OCI-LY1 (cell line): ENCODE results near the gene HLCS.

Source experiments
- H2AFZ ChIP-seq: fragments of 200-600 bp; sonication (generic), shearing (Covaris generic); 2 replicates; pipeline ENCODE4 v1.6.0; 2014; ENCODE audit warnings: antibody characterized with exemption, mild to moderate bottlenecking, low read length
- H3F3A ChIP-seq: fragments of 200-600 bp; sonication (generic), shearing (Covaris generic); 2 replicates; pipeline ENCODE4 v1.6.0; 2014; ENCODE audit warnings: mild to moderate bottlenecking, antibody characterized with exemption, low read length, moderate library complexity; ENCODE audit not compliant: insufficient read depth
- H3K27ac ChIP-seq: fragments of 200-600 bp; sonication (generic); 2 replicates; pipeline ENCODE4 v1.5.1; 2014; ENCODE audit warnings: low read length, mixed run types, mild to moderate bottlenecking, low read depth; ENCODE audit not compliant: poor library complexity, severe bottlenecking
- H3K27me3 ChIP-seq: fragments of 200-600 bp; sonication (generic); 2 replicates; pipeline ENCODE4 v1.6.0; 2014; ENCODE audit warnings: antibody characterized with exemption, mild to moderate bottlenecking, low read length, moderate library complexity; ENCODE audit not compliant: insufficient read depth
- H3K36me3 ChIP-seq: fragments of 200-600 bp; sonication (generic); 2 replicates; pipeline ENCODE4 v1.6.1; 2014; ENCODE audit warnings: mild to moderate bottlenecking, antibody characterized with exemption, low read length, moderate library complexity, mixed read lengths; ENCODE audit not compliant: insufficient read depth
- H3K4me1 ChIP-seq: fragments of 200-600 bp; sonication (generic); 2 replicates; pipeline ENCODE4 v1.5.1; 2014; ENCODE audit warnings: mild to moderate bottlenecking, low read length, moderate library complexity; ENCODE audit not compliant: insufficient read depth, severe bottlenecking
- H3K4me2 ChIP-seq: fragments of 200-600 bp; sonication (generic), shearing (Covaris generic); 2 replicates; pipeline ENCODE4 v1.6.1; 2014; ENCODE audit warnings: low read length
- H3K4me3 ChIP-seq: fragments of 200-600 bp; sonication (generic); 2 replicates; pipeline ENCODE4 v1.5.1; 2014; ENCODE audit warnings: low read length, low read depth, mild to moderate bottlenecking, mixed read lengths; ENCODE audit not compliant: poor library complexity, severe bottlenecking
- H3K79me2 ChIP-seq: fragments of 200-600 bp; shearing (Covaris generic); 2 replicates; pipeline ENCODE4 v1.6.1; 2016; ENCODE audit warnings: mixed run types, low read length, mixed read lengths; ENCODE audit not compliant: insufficient read depth
- H3K9ac ChIP-seq: fragments of 200-600 bp; sonication (generic), shearing (Covaris generic); 2 replicates; pipeline ENCODE4 v1.6.1; 2014; ENCODE audit warnings: mild to moderate bottlenecking, low read length, mixed read lengths
- H3K9me2 ChIP-seq: fragments of 200-600 bp; sonication (generic), shearing (Covaris generic); 2 replicates; pipeline ENCODE4 v1.6.1; 2014; ENCODE audit warnings: low read depth, mild to moderate bottlenecking, low read length, mixed read lengths
- H3K9me3 ChIP-seq: fragments of 200-600 bp; shearing (Covaris generic); 2 replicates; pipeline ENCODE4 v1.6.1; 2014; ENCODE audit warnings: low read length, mixed read lengths
- H4K20me1 ChIP-seq: fragments of 200-600 bp; sonication (generic), shearing (Covaris generic); 2 replicates; pipeline ENCODE4 v1.6.0; 2016; ENCODE audit warnings: mild to moderate bottlenecking, low read length; ENCODE audit not compliant: insufficient read depth
- EZH2 ChIP-seq: fragments of 200-600 bp; sonication (generic), shearing (Covaris generic); IDR thresholded peaks from 2 replicates; pipeline ENCODE4 v1.8.0; 2017; ENCODE audit warnings: borderline replicate concordance, mixed run types, mild to moderate bottlenecking, antibody characterized with exemption, low read length, moderate library complexity, mixed read lengths
- TF ChIP-seq, protein P1 (sequence below): fragments of 200-600 bp; sonication (generic), shearing (Covaris generic); IDR thresholded peaks from 2 replicates; pipeline ENCODE4 v1.5.1; 2017; ENCODE audit warnings: mild to moderate bottlenecking, antibody characterized with exemption, low read length, moderate library complexity, mixed read lengths

Gene HLCS

DNA sequence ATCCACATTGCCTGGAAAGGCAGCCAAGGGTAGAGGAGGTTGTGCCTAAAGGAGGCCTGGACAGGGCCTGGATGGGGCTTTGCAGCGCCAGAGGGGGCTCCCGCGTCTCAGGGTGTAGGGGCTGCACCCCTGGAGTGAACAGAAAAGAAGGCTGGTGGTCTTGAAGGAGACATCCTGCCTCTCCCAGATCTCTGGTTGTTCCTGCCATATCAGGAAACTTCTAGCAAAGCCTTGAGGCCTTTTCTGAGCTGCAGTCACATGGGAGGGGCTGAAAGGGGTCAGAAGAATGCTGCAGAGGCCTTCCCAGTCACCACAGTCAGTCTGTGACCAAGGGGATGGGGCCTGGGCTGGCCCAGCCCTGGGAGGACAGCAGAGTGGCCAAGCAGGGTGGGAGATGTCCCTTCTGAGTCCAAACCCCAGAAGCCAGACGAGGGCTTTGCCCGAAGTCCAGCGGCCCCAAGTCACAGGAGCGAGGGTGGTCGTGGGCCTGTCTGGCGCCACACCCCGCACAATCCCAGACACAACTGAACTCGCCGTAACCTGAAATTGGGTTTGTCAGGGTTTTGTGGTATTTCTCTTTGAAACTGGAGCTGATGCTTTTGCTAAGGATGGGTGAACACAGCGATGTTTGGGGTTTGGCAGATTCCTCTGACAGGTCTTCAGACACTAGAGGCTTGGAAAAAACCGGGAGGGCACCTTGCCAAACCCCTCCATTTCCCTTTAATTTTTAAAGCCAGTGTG is 237.9 kb downstream of the HLCS start:
- Histone ChIP-seq H3K9me2 (no peaks in the 10 kb centered on the region), H4K20me1 (no peaks in the 10 kb centered on the region), H3K9me3 (no peaks in the 10 kb centered on the region), H2AFZ (no peak overlapping the region), H3K9ac (no peak overlapping the region), H3K27ac (no peak overlapping the region), H3K79me2 (no peaks in the 10 kb centered on the region), H3K27me3 (peaks cover 13% of the 10 kb centered on the region; the same call in 1 of the 2 replicates), H3K4me3 (no peak overlapping the region), H3K4me2 (no peak overlapping the region), H3K4me1 (no peaks in the 10 kb centered on the region), H3F3A (no peaks in the 10 kb centered on the region), H3K36me3 (no peaks in the 10 kb centered on the region)
- TF ChIP-seq, protein P1, sequence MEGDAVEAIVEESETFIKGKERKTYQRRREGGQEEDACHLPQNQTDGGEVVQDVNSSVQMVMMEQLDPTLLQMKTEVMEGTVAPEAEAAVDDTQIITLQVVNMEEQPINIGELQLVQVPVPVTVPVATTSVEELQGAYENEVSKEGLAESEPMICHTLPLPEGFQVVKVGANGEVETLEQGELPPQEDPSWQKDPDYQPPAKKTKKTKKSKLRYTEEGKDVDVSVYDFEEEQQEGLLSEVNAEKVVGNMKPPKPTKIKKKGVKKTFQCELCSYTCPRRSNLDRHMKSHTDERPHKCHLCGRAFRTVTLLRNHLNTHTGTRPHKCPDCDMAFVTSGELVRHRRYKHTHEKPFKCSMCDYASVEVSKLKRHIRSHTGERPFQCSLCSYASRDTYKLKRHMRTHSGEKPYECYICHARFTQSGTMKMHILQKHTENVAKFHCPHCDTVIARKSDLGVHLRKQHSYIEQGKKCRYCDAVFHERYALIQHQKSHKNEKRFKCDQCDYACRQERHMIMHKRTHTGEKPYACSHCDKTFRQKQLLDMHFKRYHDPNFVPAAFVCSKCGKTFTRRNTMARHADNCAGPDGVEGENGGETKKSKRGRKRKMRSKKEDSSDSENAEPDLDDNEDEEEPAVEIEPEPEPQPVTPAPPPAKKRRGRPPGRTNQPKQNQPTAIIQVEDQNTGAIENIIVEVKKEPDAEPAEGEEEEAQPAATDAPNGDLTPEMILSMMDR = no peak
- TF ChIP-seq EZH2 = no peak

DNA sequence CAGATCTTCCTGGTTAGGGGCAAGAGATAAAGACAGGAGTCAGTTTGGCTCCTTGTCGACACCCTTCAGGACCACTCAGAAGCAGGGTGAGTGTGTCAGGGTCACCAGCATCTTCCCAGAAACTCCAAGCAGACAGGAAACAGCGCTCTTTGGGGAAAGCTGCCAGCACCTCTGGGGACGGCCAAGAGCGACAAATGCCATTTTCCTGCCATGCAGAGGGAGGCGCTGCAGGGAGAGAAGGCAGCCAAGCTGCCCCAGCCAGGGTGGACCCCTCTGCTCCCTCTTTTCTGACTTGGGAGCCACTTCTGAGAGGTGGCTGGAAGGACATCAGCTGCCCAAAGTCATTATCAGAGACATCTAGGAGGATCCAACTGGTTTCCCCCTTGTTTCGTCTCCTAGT is 238.6 kb downstream of the HLCS start:
- Histone ChIP-seq H3K4me3 (no peak overlapping the region), H3K9ac (no peak overlapping the region), H3K9me3 (no peaks in the 10 kb centered on the region), H3K9me2 (no peaks in the 10 kb centered on the region), H3K79me2 (no peaks in the 10 kb centered on the region), H3K27ac (no peak overlapping the region), H2AFZ (no peak overlapping the region), H3F3A (no peaks in the 10 kb centered on the region), H3K4me1 (no peaks in the 10 kb centered on the region), H3K4me2 (no peak overlapping the region), H3K27me3 (peaks cover 13% of the 10 kb centered on the region; the same call in 1 of the 2 replicates), H3K36me3 (no peaks in the 10 kb centered on the region), H4K20me1 (no peaks in the 10 kb centered on the region)
- TF ChIP-seq, protein P1 = no peak
- TF ChIP-seq EZH2 = no peak

DNA sequence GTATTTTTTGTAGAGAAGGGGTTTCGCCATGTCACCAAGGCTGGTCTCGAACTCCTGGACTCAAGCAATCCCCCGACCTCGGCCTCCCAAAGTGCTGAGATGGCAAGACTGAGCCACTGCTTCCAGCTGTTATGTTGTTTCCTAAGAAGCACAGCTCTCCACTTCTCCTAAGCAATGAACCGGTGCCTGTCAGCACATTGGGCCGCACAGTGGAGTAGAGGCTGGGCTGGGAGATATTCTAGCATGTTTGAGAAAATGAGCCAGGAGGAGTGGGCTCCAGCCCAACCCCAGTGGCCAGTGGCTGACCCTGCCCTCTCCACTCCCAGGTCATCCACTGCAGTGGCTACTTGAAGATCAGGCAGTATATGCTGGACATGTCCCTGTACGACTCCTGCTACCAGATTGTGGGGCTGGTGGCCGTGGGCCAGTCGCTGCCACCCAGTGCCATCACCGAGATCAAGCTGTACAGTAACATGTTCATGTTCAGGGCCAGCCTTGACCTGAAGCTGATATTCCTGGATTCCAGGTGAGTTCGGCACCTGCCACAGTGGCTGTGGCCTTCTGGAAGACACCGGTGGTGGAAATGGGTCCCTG is 240.6 kb downstream of the HLCS start:
- Histone ChIP-seq H3K27me3 (peaks cover 13% of the 10 kb centered on the region; the same call in 1 of the 2 replicates), H3K4me1 (no peaks in the 10 kb centered on the region), H3K9ac (no peak overlapping the region), H3K9me2 (no peaks in the 10 kb centered on the region), H3F3A (no peaks in the 10 kb centered on the region), H3K36me3 (no peaks in the 10 kb centered on the region), H3K79me2 (no peaks in the 10 kb centered on the region), H3K9me3 (no peaks in the 10 kb centered on the region), H3K4me2 (no peak overlapping the region), H4K20me1 (no peaks in the 10 kb centered on the region), H3K4me3 (no peak overlapping the region), H2AFZ (no peak overlapping the region), H3K27ac (no peak overlapping the region)
- TF ChIP-seq, protein P1 = no peak
- TF ChIP-seq EZH2 = no peak
